BE2C (cell line): ENCODE measurements around the gene OCA2.

ENCODE experiments used
- DNase-seq: peaks from one replicate; pipeline ENCODE4 v3.0.0-alpha.2; 2020
- H3K27me3 ChIP-seq: fragments of 250-450 bp; sonication (Bioruptor Pico); 2 replicates; pipeline ENCODE4 v1.5.1; 2020; ENCODE audit warnings: mild to moderate bottlenecking
- H3K36me3 ChIP-seq: fragments of 250-450 bp; sonication (Bioruptor Pico); 2 replicates; pipeline ENCODE4 v1.5.1; 2020; ENCODE audit warnings: mild to moderate bottlenecking
- H3K4me1 ChIP-seq: fragments of 250-450 bp; sonication (Bioruptor Pico); 2 replicates; pipeline ENCODE4 v1.5.1; 2020
- H3K4me3 ChIP-seq: 2 replicates; pipeline ENCODE4 v1.5.1; 2011; ENCODE audit warnings: low read depth, low read length
- H3K9me3 ChIP-seq: fragments of 250-450 bp; sonication (Bioruptor Pico); 2 replicates; pipeline ENCODE4 v1.5.1; 2020
- TF ChIP-seq, protein P1 (sequence below): IDR thresholded peaks from 2 replicates; pipeline ENCODE4 v1.5.1; 2012; ENCODE audit warnings: mild to moderate bottlenecking, low read depth, low read length

OCA2 gene

DNA sequence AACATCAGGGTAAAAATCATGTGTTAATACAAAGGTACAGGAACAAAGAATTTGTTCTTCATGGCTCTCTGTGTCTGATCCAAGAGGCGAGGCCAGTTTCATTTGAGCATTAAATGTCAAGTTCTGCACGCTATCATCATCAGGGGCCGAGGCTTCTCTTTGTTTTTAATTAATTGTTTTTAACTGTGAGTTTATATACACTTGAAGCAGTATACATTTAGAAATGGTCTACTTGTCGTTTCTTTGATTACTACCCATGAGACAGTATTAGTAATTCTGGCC is 21.2 kb upstream of the OCA2 start:
- Histone ChIP-seq H3K4me3 (no peak overlapping the region), H3K9me3 (no peaks in the 10 kb centered on the region), H3K27me3 (no peaks in the 10 kb centered on the region), H3K36me3 (peaks cover 64% of the 10 kb centered on the region), H3K4me1 (no peaks in the 10 kb centered on the region)
- DNase-seq, result no peak
- TF ChIP-seq, protein P1, sequence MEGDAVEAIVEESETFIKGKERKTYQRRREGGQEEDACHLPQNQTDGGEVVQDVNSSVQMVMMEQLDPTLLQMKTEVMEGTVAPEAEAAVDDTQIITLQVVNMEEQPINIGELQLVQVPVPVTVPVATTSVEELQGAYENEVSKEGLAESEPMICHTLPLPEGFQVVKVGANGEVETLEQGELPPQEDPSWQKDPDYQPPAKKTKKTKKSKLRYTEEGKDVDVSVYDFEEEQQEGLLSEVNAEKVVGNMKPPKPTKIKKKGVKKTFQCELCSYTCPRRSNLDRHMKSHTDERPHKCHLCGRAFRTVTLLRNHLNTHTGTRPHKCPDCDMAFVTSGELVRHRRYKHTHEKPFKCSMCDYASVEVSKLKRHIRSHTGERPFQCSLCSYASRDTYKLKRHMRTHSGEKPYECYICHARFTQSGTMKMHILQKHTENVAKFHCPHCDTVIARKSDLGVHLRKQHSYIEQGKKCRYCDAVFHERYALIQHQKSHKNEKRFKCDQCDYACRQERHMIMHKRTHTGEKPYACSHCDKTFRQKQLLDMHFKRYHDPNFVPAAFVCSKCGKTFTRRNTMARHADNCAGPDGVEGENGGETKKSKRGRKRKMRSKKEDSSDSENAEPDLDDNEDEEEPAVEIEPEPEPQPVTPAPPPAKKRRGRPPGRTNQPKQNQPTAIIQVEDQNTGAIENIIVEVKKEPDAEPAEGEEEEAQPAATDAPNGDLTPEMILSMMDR, result no peak

DNA sequence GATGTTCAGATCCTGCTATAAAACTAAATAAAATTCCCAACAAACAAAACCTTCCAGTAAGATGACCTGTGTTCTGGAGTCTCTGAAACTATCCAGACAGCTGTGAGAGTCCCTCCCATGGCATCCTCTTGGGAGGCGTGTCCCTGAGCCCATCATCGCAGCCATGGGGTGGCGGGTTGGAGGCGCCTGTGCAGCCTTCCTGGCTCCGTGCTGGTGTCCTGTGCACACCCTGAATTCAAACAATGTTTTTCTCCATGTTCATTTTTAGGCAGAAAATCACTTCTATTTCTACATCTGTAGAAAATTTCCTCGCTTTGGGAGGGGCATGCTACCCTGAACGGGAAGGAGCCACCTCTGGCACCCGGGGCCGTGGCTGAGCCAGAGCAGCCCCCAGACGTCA is 19.4 kb upstream of the OCA2 start:
- DNase-seq, result no peak
- Histone ChIP-seq H3K9me3 (no peaks in the 10 kb centered on the region), H3K4me1 (no peaks in the 10 kb centered on the region), H3K4me3 (no peak overlapping the region), H3K27me3 (no peaks in the 10 kb centered on the region), H3K36me3 (peaks cover 71% of the 10 kb centered on the region)
- TF ChIP-seq, protein P1, result no peak

DNA sequence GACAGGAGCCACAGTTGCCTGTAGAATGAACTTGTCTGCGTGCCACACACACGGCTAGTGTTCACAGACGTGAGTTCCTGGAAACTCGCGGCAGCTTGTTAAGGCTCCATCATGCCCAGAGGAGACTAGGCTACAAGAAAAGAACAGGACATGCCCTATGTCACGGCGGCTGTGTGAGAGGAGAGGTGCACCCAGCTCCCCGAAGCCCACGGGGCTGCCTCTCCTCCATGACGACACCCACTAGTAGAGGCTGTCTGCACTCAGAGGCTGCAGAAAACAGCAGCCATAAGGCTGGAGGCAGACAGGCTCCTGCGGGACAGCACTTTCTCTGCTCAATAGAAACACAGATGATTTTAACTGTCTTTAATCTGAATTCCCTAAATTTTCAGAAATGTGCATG is 19.0 kb upstream of the OCA2 start:
- H3K4me1 ChIP-seq, result no peaks in the 10 kb centered on the region
- no peaks in the 10 kb centered on the region for H3K9me3 ChIP-seq
- H3K36me3 ChIP-seq, result peaks cover 71% of the 10 kb centered on the region
- no peak overlapping the region for H3K4me3 ChIP-seq
- H3K27me3 ChIP-seq, result no peaks in the 10 kb centered on the region
- TF ChIP-seq, protein P1, result no peak
- no peak for DNase-seq

DNA sequence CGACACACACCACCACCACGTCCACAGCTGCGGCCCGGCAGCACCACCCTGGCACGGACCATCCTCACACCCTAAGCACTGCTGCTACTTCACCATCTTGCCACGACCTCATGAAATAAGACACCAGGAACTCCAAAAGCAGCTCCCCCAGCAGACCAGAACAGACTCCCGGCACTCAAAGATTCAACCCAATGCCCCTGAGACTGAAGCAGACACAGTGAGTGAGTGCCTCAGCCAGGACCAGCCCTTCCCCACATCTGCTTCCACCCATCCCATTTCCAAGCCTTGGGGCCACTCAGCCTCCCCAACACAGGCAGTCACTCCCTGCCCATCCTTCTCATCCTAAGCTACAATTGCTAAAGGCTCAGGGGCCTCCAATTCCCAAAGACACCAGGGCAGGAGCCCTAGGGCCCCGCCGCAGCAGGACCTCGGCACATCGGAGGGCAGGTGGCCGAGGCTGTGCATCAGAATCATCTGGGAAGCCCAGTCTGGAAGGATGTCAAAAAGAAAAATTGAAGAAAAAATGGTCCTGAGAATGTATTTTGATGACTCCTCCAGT is 18.4 kb upstream of the OCA2 start:
- Histone ChIP-seq H3K36me3 (peaks cover 73% of the 10 kb centered on the region), H3K4me1 (no peaks in the 10 kb centered on the region), H3K27me3 (no peaks in the 10 kb centered on the region), H3K9me3 (no peaks in the 10 kb centered on the region), H3K4me3 (no peak overlapping the region)
- TF ChIP-seq, protein P1, result no peak
- DNase-seq, result no peak

DNA sequence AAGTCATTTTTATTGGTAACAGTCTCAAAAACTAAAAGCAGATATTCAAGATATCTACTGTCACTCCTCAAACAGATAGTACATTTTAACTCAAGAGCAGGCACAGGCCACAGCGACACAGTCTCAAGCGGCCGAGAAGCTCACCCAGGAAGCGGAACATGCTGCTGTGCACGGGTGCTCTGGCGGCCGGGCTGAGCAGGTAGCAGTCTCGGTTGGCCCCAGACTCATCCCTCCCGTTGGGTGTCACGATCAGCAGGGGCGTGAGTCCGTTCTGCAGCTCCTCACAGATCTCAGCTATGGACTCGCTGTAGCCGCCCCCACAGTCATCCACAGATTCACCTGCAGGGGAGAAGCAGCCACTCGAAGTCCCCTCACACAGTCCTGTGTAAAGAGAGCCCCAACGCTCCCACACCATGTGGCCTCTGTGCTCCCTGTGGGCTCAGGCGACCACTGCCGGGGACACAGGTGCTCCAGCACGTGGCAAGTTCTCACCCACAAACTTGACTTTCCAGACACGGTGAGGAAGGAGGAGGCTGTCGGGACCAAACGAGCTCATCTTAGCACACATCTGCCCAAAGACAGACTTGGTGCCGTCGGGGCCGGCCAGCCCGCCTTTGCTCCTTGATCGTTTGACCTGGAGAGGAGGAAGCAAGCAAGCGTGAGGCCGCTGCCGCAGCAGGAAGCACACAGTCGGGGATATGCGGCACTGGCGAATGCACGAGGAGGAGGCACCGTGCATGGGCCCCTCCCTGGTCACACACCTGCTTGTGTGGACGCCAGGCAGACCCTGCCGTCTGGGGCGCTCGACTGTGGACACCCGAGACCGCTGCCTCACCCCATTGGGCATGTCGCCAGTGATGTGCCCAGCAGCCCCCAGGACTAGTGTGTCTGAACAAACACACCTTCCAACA is 17.7 kb upstream of the OCA2 start:
- no peak for DNase-seq
- peaks cover 80% of the 10 kb centered on the region for H3K36me3 ChIP-seq
- TF ChIP-seq, protein P1, result no peak

DNA sequence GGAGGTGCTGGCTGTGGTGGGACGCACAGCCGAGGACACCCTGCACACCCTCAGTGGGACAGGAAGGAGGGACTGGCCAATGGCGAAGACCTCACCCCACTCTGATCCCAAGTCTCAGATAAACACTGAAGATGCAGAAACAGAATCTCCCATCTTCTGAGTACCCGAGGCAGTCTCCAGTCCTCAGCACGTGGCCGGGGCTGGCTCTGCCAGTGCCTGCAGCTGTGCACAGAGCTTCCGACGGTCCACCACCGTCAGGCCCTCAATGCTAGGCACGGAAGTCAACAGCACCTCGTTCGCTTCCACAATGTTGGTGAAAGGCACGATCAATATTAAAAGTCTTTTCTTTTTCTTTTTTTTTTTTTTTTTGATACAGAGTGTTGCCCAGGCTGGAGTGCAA is 16.8 kb upstream of the OCA2 start:
- H3K4me3 ChIP-seq, result no peak overlapping the region

More for the DNA sequence above, 17.7 kb upstream of the OCA2 start:
- H3K4me1 ChIP-seq, result no peaks in the 10 kb centered on the region
- no peaks in the 10 kb centered on the region for H3K9me3 ChIP-seq
- H3K27me3 ChIP-seq, result no peaks in the 10 kb centered on the region
- H3K4me3 ChIP-seq, result no peak overlapping the region

More for the DNA sequence above, 16.8 kb upstream of the OCA2 start:
- TF ChIP-seq, protein P1, result no peak
- Histone ChIP-seq H3K9me3 (no peaks in the 10 kb centered on the region), H3K27me3 (no peaks in the 10 kb centered on the region), H3K4me1 (no peaks in the 10 kb centered on the region), H3K36me3 (peaks cover 79% of the 10 kb centered on the region)
- DNase-seq, result no peak
